Measurements from ENCODE around the gene GPR3. TPM values are rescaled to one million over a fixed set of nuclear protein-coding genes. Genes with fewer than 3 reads are reported as not detected.

GPR3 gene
- polyA plus RNA-seq, 2 of the 4 experiments (the other 2 are of a cell fraction): 0.76 to 1.7 TPM

DNA sequence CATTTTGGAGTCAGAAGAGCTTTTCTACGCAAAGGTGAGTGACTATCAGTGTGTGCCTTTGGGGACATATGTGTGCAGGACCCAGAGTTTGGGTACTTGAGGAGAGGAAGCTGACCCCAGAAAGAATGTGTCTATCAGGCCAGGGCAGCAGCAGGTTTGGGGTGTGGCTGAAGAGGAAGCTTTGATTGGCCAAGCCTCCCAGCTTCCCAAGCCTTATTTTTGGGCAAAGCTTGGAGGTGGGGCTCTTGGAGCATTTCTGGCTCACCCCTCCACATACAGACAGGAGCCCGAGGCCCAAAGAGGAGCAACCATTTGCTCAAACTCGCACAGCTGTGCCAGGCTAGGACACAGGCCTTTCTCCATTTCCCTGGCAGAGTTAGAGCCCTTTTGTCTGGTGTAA lies 4.7 kb downstream of the GPR3 start:
- H3K4me3 ChIP-seq: no peak overlapping the region
- H3K9me3 ChIP-seq: no peaks in the 10 kb centered on the region
- no peak overlapping the region for H3K27ac ChIP-seq
- no peak overlapping the region for H3K4me2 ChIP-seq
- no peak for ATAC-seq
- no peak for FAIRE-seq
- H3K4me1 ChIP-seq: peaks cover 21% of the 10 kb centered on the region
- TF ChIP-seq TFCP2L1 (CRISPR knock-in tag; IDR thresholded peaks at IDR 0.05) (no peak), EHMT2 (IDR thresholded peaks at IDR 0.05; ENCODE audit: low read depth) (no peak), JUNB (IDR thresholded peaks at IDR 0.05) (no peak), PBX3 (IDR thresholded peaks at IDR 0.05) (no peak), FOXS1 (CRISPR knock-in tag; IDR thresholded peaks at IDR 0.05) (no peak)
- TF ChIP-seq, protein P1, sequence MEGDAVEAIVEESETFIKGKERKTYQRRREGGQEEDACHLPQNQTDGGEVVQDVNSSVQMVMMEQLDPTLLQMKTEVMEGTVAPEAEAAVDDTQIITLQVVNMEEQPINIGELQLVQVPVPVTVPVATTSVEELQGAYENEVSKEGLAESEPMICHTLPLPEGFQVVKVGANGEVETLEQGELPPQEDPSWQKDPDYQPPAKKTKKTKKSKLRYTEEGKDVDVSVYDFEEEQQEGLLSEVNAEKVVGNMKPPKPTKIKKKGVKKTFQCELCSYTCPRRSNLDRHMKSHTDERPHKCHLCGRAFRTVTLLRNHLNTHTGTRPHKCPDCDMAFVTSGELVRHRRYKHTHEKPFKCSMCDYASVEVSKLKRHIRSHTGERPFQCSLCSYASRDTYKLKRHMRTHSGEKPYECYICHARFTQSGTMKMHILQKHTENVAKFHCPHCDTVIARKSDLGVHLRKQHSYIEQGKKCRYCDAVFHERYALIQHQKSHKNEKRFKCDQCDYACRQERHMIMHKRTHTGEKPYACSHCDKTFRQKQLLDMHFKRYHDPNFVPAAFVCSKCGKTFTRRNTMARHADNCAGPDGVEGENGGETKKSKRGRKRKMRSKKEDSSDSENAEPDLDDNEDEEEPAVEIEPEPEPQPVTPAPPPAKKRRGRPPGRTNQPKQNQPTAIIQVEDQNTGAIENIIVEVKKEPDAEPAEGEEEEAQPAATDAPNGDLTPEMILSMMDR (IDR thresholded peaks at IDR 0.05): no peak
- POLR2A ChIA-PET: no interaction called here
- CTCF ChIA-PET: interaction anchor here (0.7 to 9.6 kb wide), 12 partner anchors 9 to 352 kb away, joined by 3 to 158 read pairs (median 9); partner anchors contain the start of gene MAP3K6
- no peak for DNase-seq (ENCODE audit: low read depth in 1 of 2, low spot score in 1 of 2)
- WGBS (ENCODE audit: missing lambda C conversion rate): 65% methylated on average over 2 of the region's 3 CpGs

GRCh38 chr1:27397749-27398148 lies 5.3 kb downstream of the GPR3 start:
- CTCF ChIA-PET: interaction anchor here (0.7 to 9.6 kb wide), 10 partner anchors 10 to 353 kb away, joined by 3 to 158 read pairs (median 10); partner anchors contain the start of gene MAP3K6
- H3K4me1 ChIP-seq: peaks cover 21% of the 10 kb centered on the region
- H3K4me3 ChIP-seq: no peak overlapping the region
- FAIRE-seq: no peak
- WGBS (ENCODE audit: missing lambda C conversion rate): 77% methylated on average over 7 of the region's 7 CpGs
- no peaks in the 10 kb centered on the region for H3K9me3 ChIP-seq
- DNase-seq (ENCODE audit: low read depth in 1 of 2, low spot score in 1 of 2): no peak
- TF ChIP-seq NFE2L2 (conservative IDR thresholded peaks at IDR 0.05; ENCODE audit: low read length) (no peak), CBX8 (IDR thresholded peaks at IDR 0.05) (no peak), MAZ (IDR thresholded peaks at IDR 0.05; ENCODE audit: borderline replicate concordance, low read depth, low read length) (no peak), ZC3H11A (IDR thresholded peaks at IDR 0.05) (no peak)
- H3K4me2 ChIP-seq: no peak overlapping the region
- no peak for ATAC-seq
- POLR2A ChIA-PET: no interaction called here
- H3K27ac ChIP-seq: no peak overlapping the region

DNA sequence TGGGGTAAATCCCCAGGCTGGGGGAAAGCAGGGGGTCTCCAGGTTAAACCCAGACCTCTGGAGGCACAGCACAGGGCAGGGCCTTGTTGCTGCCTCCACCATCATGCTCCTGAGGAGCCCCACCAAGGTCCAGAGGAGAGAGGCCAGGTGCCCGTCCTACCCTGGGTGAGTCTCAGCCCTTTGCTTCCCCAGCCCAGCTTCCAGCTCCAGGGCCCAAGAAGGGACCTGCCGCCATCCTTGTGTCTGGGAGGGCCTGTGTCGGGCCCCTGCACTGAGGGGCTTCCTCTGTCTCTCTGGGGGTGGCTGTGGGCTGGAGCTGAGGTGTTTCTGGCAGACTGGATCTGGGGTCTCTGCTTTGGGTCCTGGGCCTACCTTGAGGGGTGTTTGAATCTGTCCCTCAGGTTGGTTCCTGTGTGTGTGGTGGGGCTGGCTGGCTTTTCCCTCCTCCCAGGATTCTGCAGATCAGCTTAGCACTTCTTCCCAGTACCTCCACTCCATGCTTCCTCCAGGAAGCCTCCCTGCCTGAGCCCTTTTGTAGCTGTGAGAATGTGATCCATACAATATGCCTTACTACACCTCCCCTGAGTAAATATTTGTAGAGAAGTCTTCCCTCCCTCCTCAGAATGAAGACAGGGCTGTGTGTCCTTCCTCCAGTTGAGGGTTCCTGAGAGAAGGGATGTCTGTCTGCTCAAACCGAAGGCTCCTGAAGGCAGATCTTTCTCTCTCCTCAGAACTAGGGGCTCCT lies 6.2 kb downstream of the GPR3 start:
- POLR2A ChIA-PET: interaction anchor here (0.5 kb wide), 1 partner anchor 479 kb away, joined by 3 read pairs; no protein-coding TSS in a partner anchor
- CTCF ChIA-PET: interaction anchor here (0.9 to 9.6 kb wide), 11 partner anchors 11 to 264 kb away, joined by 3 to 158 read pairs (median 5); partner anchors contain the start of gene MAP3K6

More for the DNA sequence above, 6.2 kb downstream of the GPR3 start:
- Histone ChIP-seq H3K9me3 (no peaks in the 10 kb centered on the region), H3K4me2 (peak overlapping the region; percentile 33; the same call in 2 of the 3 replicates), H3K4me1 (peaks cover 17% of the 10 kb centered on the region; the same call in 2 of the 3 replicates), H3K27ac (peak overlapping the region in 1 of 2 experiments; percentile 46; a peak in 2 of 6 replicates), H3K4me3 (no peak overlapping the region)
- DNase-seq (ENCODE audit: low read depth in 1 of 2, low spot score in 1 of 2) (no peak), ATAC-seq (no peak), FAIRE-seq (no peak)
- TF ChIP-seq, protein P2, sequence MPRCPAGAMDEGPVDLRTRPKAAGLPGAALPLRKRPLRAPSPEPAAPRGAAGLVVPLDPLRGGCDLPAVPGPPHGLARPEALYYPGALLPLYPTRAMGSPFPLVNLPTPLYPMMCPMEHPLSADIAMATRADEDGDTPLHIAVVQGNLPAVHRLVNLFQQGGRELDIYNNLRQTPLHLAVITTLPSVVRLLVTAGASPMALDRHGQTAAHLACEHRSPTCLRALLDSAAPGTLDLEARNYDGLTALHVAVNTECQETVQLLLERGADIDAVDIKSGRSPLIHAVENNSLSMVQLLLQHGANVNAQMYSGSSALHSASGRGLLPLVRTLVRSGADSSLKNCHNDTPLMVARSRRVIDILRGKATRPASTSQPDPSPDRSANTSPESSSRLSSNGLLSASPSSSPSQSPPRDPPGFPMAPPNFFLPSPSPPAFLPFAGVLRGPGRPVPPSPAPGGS (IDR thresholded peaks at IDR 0.05): no peak
- TF ChIP-seq HOXB13 (CRISPR knock-in tag; IDR thresholded peaks at IDR 0.05; ENCODE audit: low read depth) (no peak), USF2 (IDR thresholded peaks at IDR 0.05) (no peak), JUN (IDR thresholded peaks at IDR 0.05) (no peak), EP300 (IDR thresholded peaks at IDR 0.05) (no peak), KDM5A (IDR thresholded peaks at IDR 0.05) (no peak), EHMT2 (IDR thresholded peaks at IDR 0.05; ENCODE audit: low read depth) (no peak), POLR2AphosphoS2 (conservative IDR thresholded peaks at IDR 0.05; ENCODE audit: low read length) (no peak), PHF8 (IDR thresholded peaks at IDR 0.05; ENCODE audit: borderline replicate concordance, low read depth) (no peak), BHLHE40 (IDR thresholded peaks at IDR 0.05; ENCODE audit: low read depth, low read length) (no peak), ZSCAN20 (CRISPR knock-in tag; IDR thresholded peaks at IDR 0.05) (no peak), MAX (IDR thresholded peaks at IDR 0.05) (no peak)
- TF ChIP-seq, protein P3, sequence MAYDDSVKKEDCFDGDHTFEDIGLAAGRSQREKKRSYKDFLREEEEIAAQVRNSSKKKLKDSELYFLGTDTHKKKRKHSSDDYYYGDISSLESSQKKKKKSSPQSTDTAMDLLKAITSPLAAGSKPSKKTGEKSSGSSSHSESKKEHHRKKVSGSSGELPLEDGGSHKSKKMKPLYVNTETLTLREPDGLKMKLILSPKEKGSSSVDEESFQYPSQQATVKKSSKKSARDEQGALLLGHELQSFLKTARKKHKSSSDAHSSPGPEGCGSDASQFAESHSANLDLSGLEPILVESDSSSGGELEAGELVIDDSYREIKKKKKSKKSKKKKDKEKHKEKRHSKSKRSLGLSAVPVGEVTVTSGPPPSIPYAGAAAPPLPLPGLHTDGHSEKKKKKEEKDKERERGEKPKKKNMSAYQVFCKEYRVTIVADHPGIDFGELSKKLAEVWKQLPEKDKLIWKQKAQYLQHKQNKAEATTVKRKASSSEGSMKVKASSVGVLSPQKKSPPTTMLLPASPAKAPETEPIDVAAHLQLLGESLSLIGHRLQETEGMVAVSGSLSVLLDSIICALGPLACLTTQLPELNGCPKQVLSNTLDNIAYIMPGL (CRISPR knock-in tag; IDR thresholded peaks at IDR 0.05; ENCODE audit: borderline replicate concordance): no peak
- 69% methylated on average over 2 of the region's 4 CpGs for WGBS (ENCODE audit: missing lambda C conversion rate)

All from A549 (cell line).